ENCODE data around the gene PACS2.
"Not testable (repeated sequence)": the region's sequence is repeated elsewhere in the genome, so short reads cannot be mapped to it uniquely, and the experiment has no call there.

The PACS2 gene

GRCh38 chr14:105351920-105352851, 37.6 kb downstream of the PACS2 start:
- no peak for FAIRE-seq

DNA sequence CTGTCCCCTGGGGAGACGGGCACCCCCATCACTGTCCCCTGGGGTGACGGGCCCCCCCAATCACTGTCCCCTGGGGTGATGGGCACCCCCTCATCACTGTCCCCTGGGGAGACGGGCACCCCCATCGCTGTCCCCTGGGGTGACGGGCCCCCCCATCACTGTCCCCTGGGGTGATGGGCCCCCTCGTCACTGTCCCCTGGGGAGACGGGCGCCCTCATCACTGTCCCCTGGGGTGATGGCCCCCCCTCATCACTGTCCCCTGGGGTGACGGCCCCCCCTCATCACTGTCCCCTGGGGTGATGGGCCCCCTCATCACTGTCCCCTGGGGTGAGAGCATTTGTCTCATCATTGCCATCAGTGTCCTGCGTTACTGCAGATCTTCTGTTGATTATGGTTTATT, 38.6 kb downstream of the PACS2 start:
- FAIRE-seq = no peak

- FAIRE-seq = no peak
Observed at GRCh38 chr14:105354541-105354940, 40.0 kb downstream of the PACS2 start.

GRCh38 chr14:105355049-105355575, 40.6 kb downstream of the PACS2 start:
- no peak for FAIRE-seq

DNA sequence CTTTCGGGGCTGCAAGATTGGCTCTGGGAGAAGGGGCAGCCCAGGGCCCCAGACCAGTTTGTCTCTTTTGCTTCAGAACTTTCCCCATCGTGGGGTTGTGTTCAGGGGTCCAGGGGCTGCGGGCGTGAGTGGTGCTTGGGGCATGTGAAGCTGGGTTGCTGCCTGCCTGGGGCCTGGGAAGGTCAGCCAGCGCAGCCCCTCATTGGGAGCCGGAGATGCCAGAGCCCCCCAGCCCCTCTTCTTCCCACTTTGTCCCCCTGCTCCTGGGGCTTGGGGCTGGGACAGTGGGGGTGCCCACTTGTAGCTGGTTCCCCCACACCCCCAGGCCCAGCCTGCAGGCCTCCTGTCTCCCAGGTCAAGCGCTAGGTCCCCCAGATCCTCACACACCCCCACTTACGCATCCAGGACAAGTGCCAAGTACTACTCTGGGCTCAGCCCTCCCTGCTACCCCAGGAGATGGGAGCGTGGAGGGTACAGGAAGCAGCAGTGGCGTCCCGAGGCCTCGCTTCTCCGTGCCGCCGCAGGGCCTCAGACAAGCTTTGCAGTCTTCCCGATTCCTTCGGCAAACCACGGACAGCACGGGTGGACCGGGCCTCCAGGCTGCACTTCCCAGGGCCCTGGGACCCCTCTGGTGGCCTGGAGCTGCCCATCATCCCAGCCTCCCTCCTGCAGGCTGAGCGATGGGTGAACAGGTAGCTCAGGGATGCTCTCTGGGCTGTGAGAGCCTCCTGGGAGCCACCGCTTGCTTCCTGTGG, 41.5 kb downstream of the PACS2 start:
- no peak for FAIRE-seq

GRCh38 chr14:105356927-105357326, 42.4 kb downstream of the PACS2 start:
- FAIRE-seq = no peak

DNA sequence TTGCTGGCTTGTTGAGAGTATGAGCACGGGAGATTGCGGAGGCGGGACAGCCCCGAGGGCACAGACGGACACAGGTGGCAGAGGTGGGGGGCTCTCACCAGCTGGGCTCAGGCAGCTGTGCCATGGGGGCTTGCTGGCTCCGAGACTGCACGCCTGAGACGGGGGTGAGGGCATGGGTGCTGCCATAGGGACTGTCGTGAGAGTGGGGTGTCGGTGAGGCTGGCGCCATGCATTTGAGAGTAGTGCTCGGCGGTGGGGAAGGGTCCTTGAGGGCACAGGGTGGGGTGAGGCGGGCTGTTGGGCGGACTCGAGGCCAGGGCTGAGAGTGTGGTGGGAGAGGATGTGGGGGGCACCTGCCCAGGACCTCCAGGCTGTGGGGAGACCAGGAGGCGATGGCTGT, 43.1 kb downstream of the PACS2 start:
- no peak for FAIRE-seq

GRCh38 chr14:105358140-105358846, 43.7 kb downstream of the PACS2 start:
- FAIRE-seq = no peak

- no peak for FAIRE-seq
Observed at GRCh38 chr14:105358943-105359342, 44.4 kb downstream of the PACS2 start.

GRCh38 chr14:105361412-105361811, 46.9 kb downstream of the PACS2 start:
- not testable (repeated sequence) for FAIRE-seq

- no peak for FAIRE-seq
Observed at GRCh38 chr14:105363847-105364708, 49.5 kb downstream of the PACS2 start.

- no peak for FAIRE-seq
Observed at GRCh38 chr14:105365101-105365500, 50.6 kb downstream of the PACS2 start.

DNA sequence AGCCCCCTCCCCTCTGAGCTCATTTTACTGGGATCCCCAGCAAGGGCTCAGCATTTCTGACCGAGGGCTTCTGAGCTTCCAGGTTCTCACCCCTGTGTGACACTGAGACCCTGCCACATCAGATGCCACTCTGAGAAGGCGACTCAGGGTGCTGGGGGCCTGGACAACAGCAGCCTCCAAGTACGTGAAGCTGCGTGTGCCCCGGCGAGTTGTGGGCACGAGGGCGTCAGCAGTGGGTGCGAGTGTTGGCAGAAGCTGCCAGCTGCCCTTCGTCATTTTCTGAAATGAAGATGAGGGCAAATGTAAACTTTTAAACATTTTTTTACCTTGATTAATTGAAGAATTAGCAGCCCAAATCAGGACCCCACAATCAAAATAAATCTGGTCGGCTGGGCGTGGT, 51.1 kb downstream of the PACS2 start:
- FAIRE-seq = no peak

GRCh38 chr14:105366386-105367074, 52.0 kb downstream of the PACS2 start:
- no peak for FAIRE-seq

- FAIRE-seq = no peak
Observed at GRCh38 chr14:105367116-105368031, 52.8 kb downstream of the PACS2 start.

- FAIRE-seq = no peak
Observed at GRCh38 chr14:105368032-105368417, 53.5 kb downstream of the PACS2 start.

GRCh38 chr14:105368426-105368825, 53.9 kb downstream of the PACS2 start:
- no peak for FAIRE-seq

GRCh38 chr14:105368910-105369652, 54.5 kb downstream of the PACS2 start:
- FAIRE-seq = no peak

DNA sequence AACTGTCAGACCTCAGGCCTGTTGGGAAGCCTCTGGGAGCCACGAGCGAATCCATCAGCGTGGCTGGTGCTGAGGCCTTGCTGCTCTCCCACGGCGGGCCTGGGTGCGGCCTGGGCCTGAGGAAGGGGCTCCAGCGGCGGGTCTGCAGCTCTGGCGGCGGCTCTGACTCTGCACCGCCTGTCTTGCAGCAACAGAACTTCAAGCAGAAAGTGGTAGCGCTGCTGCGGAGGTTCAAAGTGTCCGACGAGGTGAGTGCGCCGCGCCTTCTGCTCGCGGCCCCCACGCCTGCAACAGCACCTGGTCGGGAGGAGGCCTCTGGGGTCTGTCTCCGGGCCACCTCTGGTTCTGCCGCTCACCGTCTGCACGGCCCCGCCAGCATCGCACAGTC, 55.1 kb downstream of the PACS2 start:
- FAIRE-seq = no peak

GRCh38 chr14:105374389-105374788, 59.8 kb downstream of the PACS2 start:
- FAIRE-seq = no peak
